ENCODE measurements around the gene MECR.
"Not testable (repeated sequence)": the region's sequence is repeated elsewhere in the genome, so short reads cannot be mapped to it uniquely, and the experiment has no call there.

Gene MECR

GRCh38 chr1:29180497-29181412 lies 50.0 kb downstream of the MECR start:
- in situ Hi-C loops (cut with MboI; ENCODE audit: low sequenced_read_pairs) = no loop called here

GRCh38 chr1:29179641-29180184 lies 51.0 kb downstream of the MECR start:
- in situ Hi-C loops (cut with MboI; ENCODE audit: low sequenced_read_pairs) = no loop called here

- in situ Hi-C loops (cut with MboI; ENCODE audit: low sequenced_read_pairs) = no loop called here
Observed at GRCh38 chr1:29177022-29177705, 53.6 kb downstream of the MECR start.

GRCh38 chr1:29176576-29176975 lies 54.2 kb downstream of the MECR start:
- in situ Hi-C loops (cut with MboI; ENCODE audit: low sequenced_read_pairs) = no loop called here

GRCh38 chr1:29172415-29172939 lies 58.3 kb downstream of the MECR start:
- in situ Hi-C loops (cut with MboI; ENCODE audit: low sequenced_read_pairs) = no loop called here

- in situ Hi-C loops (cut with MboI; ENCODE audit: low sequenced_read_pairs) = no loop called here
Observed at GRCh38 chr1:29171521-29171920, 59.2 kb downstream of the MECR start.

- in situ Hi-C loops (cut with MboI; ENCODE audit: low sequenced_read_pairs) = no loop called here
Observed at GRCh38 chr1:29171089-29171488, 59.6 kb downstream of the MECR start.

GRCh38 chr1:29169976-29170375 lies 60.8 kb downstream of the MECR start:
- in situ Hi-C loops (cut with MboI; ENCODE audit: low sequenced_read_pairs) = no loop called here

GRCh38 chr1:29167904-29168303 lies 62.8 kb downstream of the MECR start:
- in situ Hi-C loops (cut with MboI; ENCODE audit: low sequenced_read_pairs) = no loop called here

GRCh38 chr1:29166291-29166878 lies 64.3 kb downstream of the MECR start:
- in situ Hi-C loops (cut with MboI; ENCODE audit: low sequenced_read_pairs) = no loop called here

GRCh38 chr1:29164588-29164987 lies 66.1 kb downstream of the MECR start:
- in situ Hi-C loops (cut with MboI; ENCODE audit: low sequenced_read_pairs) = no loop called here

GRCh38 chr1:29162476-29163138 lies 68.1 kb downstream of the MECR start:
- in situ Hi-C loops (cut with MboI; ENCODE audit: low sequenced_read_pairs) = no loop called here

GRCh38 chr1:29162025-29162424 lies 68.7 kb downstream of the MECR start:
- in situ Hi-C loops (cut with MboI; ENCODE audit: low sequenced_read_pairs) = no loop called here

GRCh38 chr1:29159773-29160172 lies 71.0 kb downstream of the MECR start:
- in situ Hi-C loops (cut with MboI; ENCODE audit: low sequenced_read_pairs) = no loop called here

- in situ Hi-C loops (cut with MboI; ENCODE audit: low sequenced_read_pairs) = no loop called here
Observed at GRCh38 chr1:29157269-29157601, 73.5 kb downstream of the MECR start.

- in situ Hi-C loops (cut with MboI; ENCODE audit: low sequenced_read_pairs) = no loop called here
Observed at GRCh38 chr1:29156543-29157268, 74.0 kb downstream of the MECR start.

- in situ Hi-C loops (cut with MboI; ENCODE audit: low sequenced_read_pairs) = no loop called here
Observed at GRCh38 chr1:29152046-29152805, 78.5 kb downstream of the MECR start.

GRCh38 chr1:29150346-29150745 lies 80.4 kb downstream of the MECR start:
- in situ Hi-C loops (cut with MboI; ENCODE audit: low sequenced_read_pairs) = not testable (repeated sequence)

- in situ Hi-C loops (cut with MboI; ENCODE audit: low sequenced_read_pairs) = no loop called here
Observed at GRCh38 chr1:29148656-29149491, 81.9 kb downstream of the MECR start.
